ENCODE data around the gene TIAM2.

The TIAM2 gene

DNA sequence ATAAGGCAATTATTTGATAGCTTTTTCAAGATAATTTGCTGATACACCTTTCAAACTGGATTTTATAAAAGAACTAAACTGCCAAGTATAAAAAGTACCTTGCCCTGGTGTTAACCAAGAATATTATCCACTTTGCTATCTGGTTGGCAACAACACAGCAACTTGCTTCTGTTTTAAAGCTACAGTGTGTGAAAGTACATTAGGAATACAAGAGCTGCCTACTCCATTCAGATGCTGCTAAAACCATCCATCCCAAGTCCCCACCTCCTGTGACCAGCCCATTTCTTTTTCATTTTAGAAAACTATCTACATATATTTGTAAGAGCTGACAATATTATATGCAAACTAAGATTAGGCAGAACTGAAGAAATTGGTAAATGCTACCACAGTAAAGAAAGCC lies 281.5 kb downstream of the TIAM2 start:
- Histone ChIP-seq H4K8ac (ENCODE audit: low read depth, low read length) (no peak overlapping the region), H3K79me2 (ENCODE audit: control insufficient read depth, insufficient read depth, low read length) (no peaks in the 10 kb centered on the region), H3K4me1 (ENCODE audit: control insufficient read depth, low read depth, low read length) (peaks cover 2% of the 10 kb centered on the region), H3K79me1 (ENCODE audit: low read length) (no peaks in the 10 kb centered on the region), H3K4me2 (ENCODE audit: low read length) (no peak overlapping the region), H2BK15ac (replicated peaks; ENCODE audit: low read depth) (no peak overlapping the region), H2BK120ac (ENCODE audit: low read depth, low read length) (no peak overlapping the region), H3K18ac (ENCODE audit: low read length) (no peak overlapping the region), H3K9ac (ENCODE audit: low read length) (no peak overlapping the region), H3K56ac (ENCODE audit: low read length) (no peak overlapping the region), H3K23ac (ENCODE audit: low read length) (no peak overlapping the region), H3K36me3 (ENCODE audit: control insufficient read depth, insufficient read depth, low read length) (no peaks in the 10 kb centered on the region), H3K27me3 (ENCODE audit: insufficient read depth, low read length, poor library complexity) (no peaks in the 10 kb centered on the region), H2BK5ac (ENCODE audit: low read length) (no peak overlapping the region), H2AK5ac (ENCODE audit: low read length) (no peak overlapping the region), H3K4ac (ENCODE audit: low read depth, low read length) (no peak overlapping the region), H3K4me3 (ENCODE audit: low read length) (no peak overlapping the region), H4K5ac (ENCODE audit: low read length) (no peak overlapping the region), H3K27ac (ENCODE audit: low read depth, low read length) (no peak overlapping the region)
- DNase-seq: no peak

DNA sequence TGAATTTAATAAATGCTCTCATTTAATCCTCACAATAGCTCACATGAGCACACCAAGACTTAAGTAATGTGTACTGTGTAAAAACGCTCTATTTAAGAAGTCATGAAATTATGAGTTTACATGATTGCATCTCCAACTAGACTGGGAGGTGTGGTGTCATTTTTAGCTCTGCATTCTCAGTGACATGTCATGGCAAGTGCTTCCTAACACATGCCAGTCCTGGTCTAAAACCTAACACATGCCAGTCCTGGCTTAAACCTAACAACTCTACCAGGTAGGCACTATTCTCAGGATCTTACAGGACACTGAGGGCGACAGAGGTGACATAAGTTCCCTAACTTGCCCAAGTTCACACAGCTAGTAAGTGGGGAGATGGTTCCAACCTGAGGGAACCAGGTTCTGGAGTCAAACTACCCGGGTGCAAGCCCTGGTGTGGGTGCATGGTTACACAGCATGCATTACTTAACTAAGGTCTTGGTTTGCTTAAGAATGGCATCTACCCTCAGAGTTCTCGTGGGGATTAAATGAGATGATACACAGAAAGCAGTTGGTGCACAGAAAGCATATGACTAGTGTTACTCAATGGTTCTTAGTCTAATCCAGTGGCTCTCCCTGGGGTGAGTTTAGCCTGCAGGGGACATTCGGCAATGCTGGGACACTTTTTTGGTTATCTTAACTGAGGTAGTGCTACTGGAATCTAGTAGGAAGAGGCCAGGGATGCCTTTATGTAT lies 283.4 kb downstream of the TIAM2 start:
- Histone ChIP-seq H3K23ac (ENCODE audit: low read length) (no peak overlapping the region), H3K18ac (ENCODE audit: low read length) (no peak overlapping the region), H3K79me1 (ENCODE audit: low read length) (no peaks in the 10 kb centered on the region), H3K4me2 (ENCODE audit: low read length) (no peak overlapping the region), H3K56ac (ENCODE audit: low read length) (no peak overlapping the region), H3K9ac (ENCODE audit: low read length) (no peak overlapping the region), H2BK15ac (replicated peaks; ENCODE audit: low read depth) (no peak overlapping the region), H3K36me3 (ENCODE audit: control insufficient read depth, insufficient read depth, low read length) (no peaks in the 10 kb centered on the region), H3K4ac (ENCODE audit: low read depth, low read length) (no peak overlapping the region), H3K27ac (ENCODE audit: low read depth, low read length) (no peak overlapping the region), H4K5ac (ENCODE audit: low read length) (no peak overlapping the region), H4K8ac (ENCODE audit: low read depth, low read length) (no peak overlapping the region), H3K79me2 (ENCODE audit: control insufficient read depth, insufficient read depth, low read length) (no peaks in the 10 kb centered on the region), H3K27me3 (ENCODE audit: insufficient read depth, low read length, poor library complexity) (no peaks in the 10 kb centered on the region), H3K4me1 (ENCODE audit: control insufficient read depth, low read depth, low read length) (peaks cover under 1% of the 10 kb centered on the region), H2BK120ac (ENCODE audit: low read depth, low read length) (no peak overlapping the region), H3K4me3 (ENCODE audit: low read length) (no peak overlapping the region), H2AK5ac (ENCODE audit: low read length) (no peak overlapping the region), H2BK5ac (ENCODE audit: low read length) (no peak overlapping the region)
- WGBS (ENCODE audit: extremely low coverage, insufficient coverage, low lambda C conversion rate): no CpG with 5 or more reads among the region's 5 CpGs
- no peak for DNase-seq

DNA sequence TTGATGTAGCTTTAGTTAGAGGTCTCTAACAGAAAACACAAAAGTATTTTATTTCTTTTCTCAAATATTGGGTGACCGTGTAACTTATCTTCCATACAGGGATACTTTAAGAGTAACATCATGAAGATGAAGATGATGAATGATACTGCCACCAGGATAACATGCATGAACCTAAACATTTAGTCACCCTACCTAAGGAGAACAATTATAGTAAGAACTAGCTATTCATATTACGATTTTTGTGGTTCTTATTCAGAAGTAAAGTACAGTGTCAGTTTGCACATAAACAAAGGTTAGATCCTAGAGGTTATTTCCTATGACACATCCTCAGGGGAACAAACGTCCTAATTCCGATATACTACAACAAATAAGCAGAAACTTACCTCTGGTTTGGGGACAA lies 289.7 kb downstream of the TIAM2 start:
- Histone ChIP-seq H2BK120ac (ENCODE audit: low read depth, low read length) (no peak overlapping the region), H3K9ac (ENCODE audit: low read length) (no peak overlapping the region), H3K4me2 (ENCODE audit: low read length) (no peak overlapping the region), H3K18ac (ENCODE audit: low read length) (no peak overlapping the region), H2AK5ac (ENCODE audit: low read length) (no peak overlapping the region), H3K4me1 (ENCODE audit: control insufficient read depth, low read depth, low read length) (no peaks in the 10 kb centered on the region), H2BK15ac (replicated peaks; ENCODE audit: low read depth) (no peak overlapping the region), H3K56ac (ENCODE audit: low read length) (no peak overlapping the region), H3K23ac (ENCODE audit: low read length) (no peak overlapping the region), H3K4me3 (ENCODE audit: low read length) (no peak overlapping the region), H2BK5ac (ENCODE audit: low read length) (no peak overlapping the region), H3K79me2 (ENCODE audit: control insufficient read depth, insufficient read depth, low read length) (no peaks in the 10 kb centered on the region), H3K27ac (ENCODE audit: low read depth, low read length) (no peak overlapping the region), H4K5ac (ENCODE audit: low read length) (no peak overlapping the region), H4K8ac (ENCODE audit: low read depth, low read length) (no peak overlapping the region), H3K79me1 (ENCODE audit: low read length) (no peaks in the 10 kb centered on the region), H3K4ac (ENCODE audit: low read depth, low read length) (no peak overlapping the region), H3K36me3 (ENCODE audit: control insufficient read depth, insufficient read depth, low read length) (peaks cover 2% of the 10 kb centered on the region), H3K27me3 (ENCODE audit: insufficient read depth, low read length, poor library complexity) (no peaks in the 10 kb centered on the region)
- no peak for DNase-seq
- no CpG with 5 or more reads among the region's 4 CpGs for WGBS (ENCODE audit: extremely low coverage, insufficient coverage, low lambda C conversion rate)

DNA sequence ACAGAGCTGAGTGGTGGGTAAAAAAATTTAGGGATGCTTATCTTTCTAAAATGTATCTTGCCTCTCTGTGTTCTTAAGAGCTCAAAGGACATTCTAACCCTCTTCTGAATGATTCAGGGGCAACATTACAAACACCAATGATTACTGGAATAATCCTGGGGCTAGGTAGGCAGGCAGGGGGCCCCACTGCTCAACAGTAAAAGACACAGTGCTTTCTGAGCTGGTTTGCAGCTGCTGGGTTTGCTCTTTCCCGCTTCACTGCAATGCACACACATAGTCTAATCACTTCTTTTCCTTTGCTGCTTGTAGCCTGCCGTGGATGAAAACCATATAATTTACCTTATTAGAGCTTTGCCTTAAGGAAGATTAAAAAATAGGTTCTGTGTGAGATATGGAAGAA lies 292.6 kb downstream of the TIAM2 start:
- H3K79me2 ChIP-seq (ENCODE audit: control insufficient read depth, insufficient read depth, low read length): no peaks in the 10 kb centered on the region
- H3K4me3 ChIP-seq (ENCODE audit: low read length): no peak overlapping the region
- no peak overlapping the region for H2AK5ac ChIP-seq (ENCODE audit: low read length)
- peaks cover 2% of the 10 kb centered on the region for H3K4me1 ChIP-seq (ENCODE audit: control insufficient read depth, low read depth, low read length)
- WGBS (ENCODE audit: extremely low coverage, insufficient coverage, low lambda C conversion rate): no CpG with 5 or more reads among the region's 2 CpGs
- no peak overlapping the region for H2BK5ac ChIP-seq (ENCODE audit: low read length)
- no peak overlapping the region for H2BK120ac ChIP-seq (ENCODE audit: low read depth, low read length)
- no peak overlapping the region for H3K4me2 ChIP-seq (ENCODE audit: low read length)
- H3K27ac ChIP-seq (ENCODE audit: low read depth, low read length): no peak overlapping the region
- H3K4ac ChIP-seq (ENCODE audit: low read depth, low read length): no peak overlapping the region
- peaks cover 2% of the 10 kb centered on the region for H3K36me3 ChIP-seq (ENCODE audit: control insufficient read depth, insufficient read depth, low read length)
- H3K23ac ChIP-seq (ENCODE audit: low read length): no peak overlapping the region
- H4K8ac ChIP-seq (ENCODE audit: low read depth, low read length): no peak overlapping the region
- peaks cover 2% of the 10 kb centered on the region for H3K79me1 ChIP-seq (ENCODE audit: low read length)
- no peak overlapping the region for H2BK15ac ChIP-seq (replicated peaks; ENCODE audit: low read depth)
- no peak overlapping the region for H3K56ac ChIP-seq (ENCODE audit: low read length)
- no peaks in the 10 kb centered on the region for H3K27me3 ChIP-seq (ENCODE audit: insufficient read depth, low read length, poor library complexity)
- no peak for DNase-seq
- H3K18ac ChIP-seq (ENCODE audit: low read length): no peak overlapping the region
- no peak overlapping the region for H3K9ac ChIP-seq (ENCODE audit: low read length)
- no peak overlapping the region for H4K5ac ChIP-seq (ENCODE audit: low read length)

DNA sequence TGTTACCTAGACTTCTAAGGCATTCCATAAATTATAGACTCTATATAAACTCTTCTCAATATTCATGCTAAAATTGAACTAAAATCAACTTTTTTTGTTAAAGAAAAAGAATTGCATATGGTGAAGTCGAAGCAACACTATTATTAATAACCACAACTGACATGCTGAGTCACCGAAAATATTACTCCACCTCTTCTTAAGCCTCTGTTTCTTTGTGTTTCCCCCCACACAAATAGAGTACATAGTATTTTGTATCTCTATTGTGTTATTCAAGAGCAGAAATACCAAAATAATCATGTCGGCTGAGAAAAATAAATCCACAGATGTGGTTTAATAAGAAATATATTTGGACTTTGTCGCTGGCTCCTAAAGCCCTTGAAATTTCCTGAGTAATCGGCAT lies 295.4 kb downstream of the TIAM2 start:
- DNase-seq: no peak
- H3K27ac ChIP-seq (ENCODE audit: low read depth, low read length): peak overlapping the region; percentile 66
- no peak overlapping the region for H2BK15ac ChIP-seq (replicated peaks; ENCODE audit: low read depth)
- H3K79me2 ChIP-seq (ENCODE audit: control insufficient read depth, insufficient read depth, low read length): no peaks in the 10 kb centered on the region
- H3K56ac ChIP-seq (ENCODE audit: low read length): no peak overlapping the region
- no peak overlapping the region for H3K4me2 ChIP-seq (ENCODE audit: low read length)
- H3K4ac ChIP-seq (ENCODE audit: low read depth, low read length): no peak overlapping the region
- no peak overlapping the region for H2BK5ac ChIP-seq (ENCODE audit: low read length)
- H4K5ac ChIP-seq (ENCODE audit: low read length): no peak overlapping the region
- no peak overlapping the region for H4K8ac ChIP-seq (ENCODE audit: low read depth, low read length)
- peaks cover 2% of the 10 kb centered on the region for H3K36me3 ChIP-seq (ENCODE audit: control insufficient read depth, insufficient read depth, low read length)
- H2AK5ac ChIP-seq (ENCODE audit: low read length): no peak overlapping the region
- no peak overlapping the region for H3K18ac ChIP-seq (ENCODE audit: low read length)
- H3K79me1 ChIP-seq (ENCODE audit: low read length): peaks cover 2% of the 10 kb centered on the region
- no CpG with 5 or more reads among the region's 5 CpGs for WGBS (ENCODE audit: extremely low coverage, insufficient coverage, low lambda C conversion rate)
- H3K4me3 ChIP-seq (ENCODE audit: low read length): no peak overlapping the region
- no peak overlapping the region for H3K9ac ChIP-seq (ENCODE audit: low read length)
- no peaks in the 10 kb centered on the region for H3K27me3 ChIP-seq (ENCODE audit: insufficient read depth, low read length, poor library complexity)
- H2BK120ac ChIP-seq (ENCODE audit: low read depth, low read length): no peak overlapping the region
- H3K4me1 ChIP-seq (ENCODE audit: control insufficient read depth, low read depth, low read length): peaks cover 2% of the 10 kb centered on the region
- no peak overlapping the region for H3K23ac ChIP-seq (ENCODE audit: low read length)

DNA sequence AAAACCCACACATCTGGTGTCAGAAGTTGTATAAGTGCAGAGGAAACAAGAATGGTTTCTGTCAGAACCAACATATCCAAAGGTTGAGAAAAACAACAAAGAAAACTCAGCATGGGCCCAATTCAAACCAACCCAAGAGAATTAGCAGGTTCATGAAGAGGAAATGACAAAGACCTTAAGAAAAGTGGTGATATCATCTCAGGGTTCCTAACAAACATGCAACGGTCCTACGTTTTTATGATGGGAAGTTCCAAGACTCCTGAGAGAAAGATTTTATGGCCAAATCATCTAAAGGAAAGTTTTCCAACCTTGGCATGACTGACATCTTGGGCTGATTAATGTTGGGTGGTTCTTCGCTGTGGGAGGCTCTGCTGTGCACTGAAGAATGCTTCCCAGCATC lies 296.2 kb downstream of the TIAM2 start:
- Histone ChIP-seq H2BK120ac (ENCODE audit: low read depth, low read length) (no peak overlapping the region), H3K27ac (ENCODE audit: low read depth, low read length) (peak overlapping the region; percentile 22), H3K4me1 (ENCODE audit: control insufficient read depth, low read depth, low read length) (peaks cover 2% of the 10 kb centered on the region), H3K56ac (ENCODE audit: low read length) (no peak overlapping the region), H3K79me1 (ENCODE audit: low read length) (peaks cover 2% of the 10 kb centered on the region), H4K5ac (ENCODE audit: low read length) (no peak overlapping the region), H4K8ac (ENCODE audit: low read depth, low read length) (no peak overlapping the region), H3K23ac (ENCODE audit: low read length) (no peak overlapping the region), H3K36me3 (ENCODE audit: control insufficient read depth, insufficient read depth, low read length) (peaks cover 2% of the 10 kb centered on the region), H3K9ac (ENCODE audit: low read length) (no peak overlapping the region), H3K79me2 (ENCODE audit: control insufficient read depth, insufficient read depth, low read length) (no peaks in the 10 kb centered on the region), H3K4ac (ENCODE audit: low read depth, low read length) (no peak overlapping the region), H3K27me3 (ENCODE audit: insufficient read depth, low read length, poor library complexity) (no peaks in the 10 kb centered on the region), H3K18ac (ENCODE audit: low read length) (no peak overlapping the region), H2BK15ac (replicated peaks; ENCODE audit: low read depth) (no peak overlapping the region), H2BK5ac (ENCODE audit: low read length) (no peak overlapping the region), H2AK5ac (ENCODE audit: low read length) (no peak overlapping the region), H3K4me2 (ENCODE audit: low read length) (no peak overlapping the region), H3K4me3 (ENCODE audit: low read length) (no peak overlapping the region)
- DNase-seq: no peak
- WGBS (ENCODE audit: extremely low coverage, insufficient coverage, low lambda C conversion rate): no CpG with 5 or more reads among the region's 3 CpGs

Data from mesendoderm (in vitro differentiated cells).